Measurements from ENCODE around the gene EFNA5. TPM values are rescaled to one million over a fixed set of nuclear protein-coding genes. Genes with fewer than 3 reads are reported as not detected.

EFNA5 gene
- total RNA-seq, 1 experiment from 2014 or later = 1.5 TPM

- no peak overlapping the region for H3K27ac Mint-ChIP-seq (ENCODE audit: unreplicated experiment)
- no peak for DNase-seq
- no TSS peak for BruUV-seq (replicated peaks)
- no peaks in the 10 kb centered on the region for H3K4me1 Mint-ChIP-seq (ENCODE audit: low read depth, unreplicated experiment)
- no peaks in the 10 kb centered on the region for H3K9me3 Mint-ChIP-seq (ENCODE audit: unreplicated experiment)
- intact Hi-C loops (cut with micrococcal nuclease; ENCODE audit: unreplicated experiment) = no loop called here
- Histone ChIP-seq H3K4me1 (no peaks in the 10 kb centered on the region), H3K36me3 (ENCODE audit: control insufficient read depth, insufficient read depth, low read length) (no peaks in the 10 kb centered on the region), H3K27me3 (replicated peaks; ENCODE audit: control insufficient read depth, insufficient read depth, low read length) (no peaks in the 10 kb centered on the region), H3K4me3 (ENCODE audit: low read depth, low read length) (no peak overlapping the region), H3K9me3 (no peaks in the 10 kb centered on the region)
- H3K4me3 Mint-ChIP-seq (ENCODE audit: unreplicated experiment) = no peak overlapping the region
- no peaks in the 10 kb centered on the region for H3K36me3 Mint-ChIP-seq (ENCODE audit: insufficient read depth, unreplicated experiment)
- ChIA-PET CTCF (no interaction called here), POLR2A (no interaction called here)
- TF ChIP-seq, protein P1, sequence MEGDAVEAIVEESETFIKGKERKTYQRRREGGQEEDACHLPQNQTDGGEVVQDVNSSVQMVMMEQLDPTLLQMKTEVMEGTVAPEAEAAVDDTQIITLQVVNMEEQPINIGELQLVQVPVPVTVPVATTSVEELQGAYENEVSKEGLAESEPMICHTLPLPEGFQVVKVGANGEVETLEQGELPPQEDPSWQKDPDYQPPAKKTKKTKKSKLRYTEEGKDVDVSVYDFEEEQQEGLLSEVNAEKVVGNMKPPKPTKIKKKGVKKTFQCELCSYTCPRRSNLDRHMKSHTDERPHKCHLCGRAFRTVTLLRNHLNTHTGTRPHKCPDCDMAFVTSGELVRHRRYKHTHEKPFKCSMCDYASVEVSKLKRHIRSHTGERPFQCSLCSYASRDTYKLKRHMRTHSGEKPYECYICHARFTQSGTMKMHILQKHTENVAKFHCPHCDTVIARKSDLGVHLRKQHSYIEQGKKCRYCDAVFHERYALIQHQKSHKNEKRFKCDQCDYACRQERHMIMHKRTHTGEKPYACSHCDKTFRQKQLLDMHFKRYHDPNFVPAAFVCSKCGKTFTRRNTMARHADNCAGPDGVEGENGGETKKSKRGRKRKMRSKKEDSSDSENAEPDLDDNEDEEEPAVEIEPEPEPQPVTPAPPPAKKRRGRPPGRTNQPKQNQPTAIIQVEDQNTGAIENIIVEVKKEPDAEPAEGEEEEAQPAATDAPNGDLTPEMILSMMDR (IDR thresholded peaks at IDR 0.05; ENCODE audit: insufficient read depth in 1 of 2, low read depth in 1 of 2, low read length in 1 of 2, severe bottlenecking in 1 of 2, unreplicated experiment in 1 of 2) = no peak
- peaks cover 4% of the 10 kb centered on the region for H3K27me3 Mint-ChIP-seq (ENCODE audit: insufficient read depth, unreplicated experiment)
Observed at GRCh38 chr5:107407713-107408298, 262.9 kb downstream of the EFNA5 start.

DNA sequence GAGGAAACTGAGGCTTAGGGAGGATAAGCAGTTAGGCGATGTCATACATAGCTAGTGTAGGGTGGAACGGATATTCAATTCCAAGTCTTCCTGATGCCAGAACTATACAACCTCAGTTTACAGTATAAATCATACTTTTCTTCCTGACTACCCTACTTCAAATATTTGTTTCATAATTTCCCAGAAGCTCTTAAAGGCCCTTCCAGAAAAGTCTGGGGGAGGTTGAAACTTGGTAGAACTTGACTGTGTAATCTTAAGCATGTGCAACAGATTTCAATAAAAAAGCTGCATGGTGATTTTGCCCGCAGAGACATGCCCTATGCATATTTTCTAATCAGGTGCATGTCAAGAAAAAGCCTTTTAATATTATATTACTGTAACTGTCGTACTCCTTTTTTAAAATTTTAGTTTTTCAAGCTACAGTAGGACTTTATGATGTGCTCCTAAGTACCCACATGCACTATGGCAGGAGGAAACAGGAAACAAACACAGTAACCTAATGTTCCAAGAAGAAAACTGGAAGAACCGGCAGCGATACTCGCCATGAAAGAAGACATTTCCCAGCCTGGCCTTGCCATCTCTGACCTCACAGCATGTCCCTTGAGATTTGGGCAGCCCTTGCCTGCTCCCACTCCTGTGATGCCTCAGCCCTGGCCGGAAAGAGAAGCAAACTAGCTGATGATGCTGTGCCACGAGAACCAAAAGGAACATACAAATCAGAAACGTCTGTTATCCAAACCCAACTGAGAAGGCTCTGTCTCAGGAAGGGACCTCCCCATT is 266.0 kb downstream of the EFNA5 start:
- no TSS peak for BruUV-seq (replicated peaks)
- H3K27me3 Mint-ChIP-seq (ENCODE audit: insufficient read depth, unreplicated experiment) = peaks cover 2% of the 10 kb centered on the region
- no peak overlapping the region for H3K4me3 ChIP-seq (ENCODE audit: low read depth, low read length)
- CTCF ChIA-PET = no interaction called here
- H3K9me3 ChIP-seq = no peaks in the 10 kb centered on the region
- no peak for DNase-seq
- intact Hi-C loops (cut with micrococcal nuclease; ENCODE audit: unreplicated experiment) = no loop called here
- no peaks in the 10 kb centered on the region for H3K4me1 ChIP-seq
- H3K27ac Mint-ChIP-seq (ENCODE audit: unreplicated experiment) = no peak overlapping the region
- TF ChIP-seq, protein P1 (IDR thresholded peaks at IDR 0.05; ENCODE audit: insufficient read depth in 1 of 2, low read depth in 1 of 2, low read length in 1 of 2, severe bottlenecking in 1 of 2, unreplicated experiment in 1 of 2) = no peak
- no peaks in the 10 kb centered on the region for H3K4me1 Mint-ChIP-seq (ENCODE audit: low read depth, unreplicated experiment)
- H3K9me3 Mint-ChIP-seq (ENCODE audit: unreplicated experiment) = no peaks in the 10 kb centered on the region
- no peaks in the 10 kb centered on the region for H3K27me3 ChIP-seq (replicated peaks; ENCODE audit: control insufficient read depth, insufficient read depth, low read length)
- H3K4me3 Mint-ChIP-seq (ENCODE audit: unreplicated experiment) = no peak overlapping the region
- H3K36me3 ChIP-seq (ENCODE audit: control insufficient read depth, insufficient read depth, low read length) = no peaks in the 10 kb centered on the region
- no peaks in the 10 kb centered on the region for H3K36me3 Mint-ChIP-seq (ENCODE audit: insufficient read depth, unreplicated experiment)
- POLR2A ChIA-PET = no interaction called here

GRCh38 chr5:107403228-107403953 is 267.3 kb downstream of the EFNA5 start:
- CTCF ChIA-PET = no interaction called here
- H3K4me3 ChIP-seq (ENCODE audit: low read depth, low read length) = no peak overlapping the region
- H3K27me3 ChIP-seq (replicated peaks; ENCODE audit: control insufficient read depth, insufficient read depth, low read length) = no peaks in the 10 kb centered on the region
- Mint-ChIP-seq H3K36me3 (ENCODE audit: insufficient read depth, unreplicated experiment) (no peaks in the 10 kb centered on the region), H3K9me3 (ENCODE audit: unreplicated experiment) (no peaks in the 10 kb centered on the region), H3K27ac (ENCODE audit: unreplicated experiment) (no peak overlapping the region), H3K27me3 (ENCODE audit: insufficient read depth, unreplicated experiment) (peaks cover 6% of the 10 kb centered on the region), H3K4me3 (ENCODE audit: unreplicated experiment) (no peak overlapping the region), H3K4me1 (ENCODE audit: low read depth, unreplicated experiment) (no peaks in the 10 kb centered on the region)
- H3K4me1 ChIP-seq = no peaks in the 10 kb centered on the region
- no peaks in the 10 kb centered on the region for H3K36me3 ChIP-seq (ENCODE audit: control insufficient read depth, insufficient read depth, low read length)
- TF ChIP-seq, protein P1 (IDR thresholded peaks at IDR 0.05; ENCODE audit: insufficient read depth in 1 of 2, low read depth in 1 of 2, low read length in 1 of 2, severe bottlenecking in 1 of 2, unreplicated experiment in 1 of 2) = no peak
- intact Hi-C loops (cut with micrococcal nuclease; ENCODE audit: unreplicated experiment) = no loop called here
- no peaks in the 10 kb centered on the region for H3K9me3 ChIP-seq
- no peak for DNase-seq
- no TSS peak for BruUV-seq (replicated peaks)
- POLR2A ChIA-PET = no interaction called here
